NCI-H510A treated with DMSO at 0.1 percent for 48 hours (cell line): ENCODE measurements around the gene TTC7B.
"Not testable (repeated sequence)": the region's sequence is repeated elsewhere in the genome, so short reads cannot be mapped to it uniquely, and the experiment has no call there.

ENCODE experiments used
- DNase-seq: peaks from one replicate; lab custom pipeline; 2025; lab: John Stamatoyannopoulos, UW

TTC7B gene

DNA sequence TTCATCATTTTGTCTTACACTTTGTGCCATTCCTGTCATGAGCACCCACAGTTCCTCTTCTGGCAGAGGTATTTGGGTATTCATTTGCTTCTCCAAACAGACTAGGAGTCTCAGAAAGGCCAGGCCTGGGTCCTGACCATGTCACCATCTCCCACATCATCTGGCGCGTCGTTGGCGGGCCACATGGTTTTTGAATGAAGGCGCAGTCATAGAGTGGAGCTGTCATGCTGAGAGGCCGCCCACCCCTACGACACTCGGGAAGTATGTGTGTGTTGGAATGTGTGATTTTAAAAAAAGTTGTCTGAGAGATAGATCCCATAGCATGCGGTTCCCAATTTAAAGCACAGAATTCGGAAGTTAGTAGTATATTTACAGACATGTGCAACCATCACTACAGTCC is 15.6 kb upstream of the TTC7B start:
- DNase-seq, result no peak

DNA sequence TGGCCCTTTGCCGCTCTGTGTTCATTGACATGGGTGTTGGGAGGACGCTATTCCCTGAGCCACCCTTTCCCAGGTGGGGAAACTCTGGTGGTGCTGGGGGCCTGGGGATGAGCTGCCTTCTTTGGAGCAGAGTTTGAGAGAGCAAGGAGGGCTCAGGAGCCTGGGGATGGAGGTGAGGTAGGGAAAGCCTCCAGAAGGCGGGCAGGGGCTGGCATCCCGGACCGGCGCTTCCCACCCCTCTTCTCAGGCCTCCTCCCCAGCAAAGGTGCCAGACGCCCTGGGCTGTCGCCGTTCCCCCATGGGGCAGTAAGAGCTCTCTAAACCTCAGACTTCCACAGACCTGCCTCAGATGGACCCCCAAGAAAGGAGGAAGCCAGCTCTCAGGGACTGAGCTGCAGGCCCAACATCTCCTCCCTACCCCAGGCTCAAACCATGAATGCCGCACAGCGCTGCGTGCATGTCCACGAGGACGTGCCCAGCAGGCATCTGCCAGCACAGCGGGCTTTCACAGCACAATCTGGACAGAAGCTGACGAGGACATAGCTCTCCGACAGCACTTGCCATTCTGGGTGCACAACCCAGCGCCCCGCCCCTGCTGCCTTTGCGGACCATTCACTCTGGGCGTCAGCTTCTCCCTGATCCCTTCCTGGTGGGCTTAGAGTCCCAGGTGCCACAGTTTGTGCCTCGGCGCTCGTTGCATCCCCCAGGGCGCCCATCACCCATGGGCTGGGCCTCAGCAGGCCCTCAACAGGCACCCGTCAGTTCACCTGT is 14.9 kb upstream of the TTC7B start:
- DNase-seq, result no peak

DNA sequence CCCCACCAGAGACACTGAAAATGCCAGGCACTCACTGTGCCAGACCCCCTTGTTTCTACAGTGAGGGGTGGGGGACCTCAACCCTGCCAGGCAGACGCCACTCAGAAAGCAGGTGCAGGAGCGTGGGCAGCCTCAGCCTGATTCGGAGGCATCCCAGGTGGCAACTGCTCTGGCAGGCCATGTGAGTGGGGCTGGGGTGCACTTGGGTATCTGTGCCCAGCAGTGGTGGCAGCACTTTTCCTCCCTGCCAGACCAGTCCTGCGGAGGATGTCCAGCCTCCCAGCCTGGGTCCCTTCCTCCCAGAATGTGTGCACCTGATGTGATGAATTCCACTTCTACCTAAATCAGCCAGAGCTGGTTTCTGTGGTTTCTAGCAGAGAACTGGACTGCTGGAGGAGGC is 13.4 kb upstream of the TTC7B start:
- no peak for DNase-seq

DNA sequence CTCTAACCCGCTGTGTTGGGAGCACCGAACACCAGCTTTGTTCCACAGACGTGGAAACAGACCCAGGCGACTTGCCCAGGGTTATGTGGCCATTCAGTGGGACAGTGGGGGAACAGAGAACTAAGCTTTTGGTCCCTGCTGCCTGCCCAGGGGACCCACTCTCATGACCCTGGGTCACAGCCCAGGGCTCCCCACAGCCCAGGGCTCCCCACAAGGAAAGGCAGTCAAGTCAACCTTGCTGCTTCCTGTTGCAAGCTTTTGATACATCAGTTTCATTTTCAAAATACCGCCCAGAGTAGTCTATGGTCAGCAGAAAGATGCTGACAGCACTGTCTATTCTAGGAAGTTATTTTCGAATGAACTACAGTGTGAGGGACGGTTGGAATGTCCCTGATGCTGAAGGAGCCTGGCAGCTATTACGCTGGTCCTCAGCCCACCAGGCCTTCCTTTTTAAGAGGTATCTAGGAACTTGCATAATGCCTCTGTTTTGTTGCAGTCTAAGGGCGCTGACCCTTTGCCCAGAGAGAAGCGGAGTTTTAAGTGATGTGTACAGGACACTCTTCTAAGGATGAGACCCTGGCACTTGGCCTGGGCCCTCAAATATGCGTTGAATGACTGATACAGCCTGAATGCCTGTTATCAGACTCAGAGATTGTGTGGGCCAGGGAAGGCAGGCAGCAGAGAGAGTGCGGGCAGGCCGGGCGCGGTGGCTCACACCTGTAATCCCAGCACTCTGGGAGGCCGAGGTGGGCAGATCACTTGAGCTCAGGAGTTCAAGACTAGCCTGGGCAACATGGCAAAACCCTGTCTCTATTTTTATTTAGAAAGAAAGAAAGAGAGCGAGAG is 12.6 kb upstream of the TTC7B start:
- no peak for DNase-seq

DNA sequence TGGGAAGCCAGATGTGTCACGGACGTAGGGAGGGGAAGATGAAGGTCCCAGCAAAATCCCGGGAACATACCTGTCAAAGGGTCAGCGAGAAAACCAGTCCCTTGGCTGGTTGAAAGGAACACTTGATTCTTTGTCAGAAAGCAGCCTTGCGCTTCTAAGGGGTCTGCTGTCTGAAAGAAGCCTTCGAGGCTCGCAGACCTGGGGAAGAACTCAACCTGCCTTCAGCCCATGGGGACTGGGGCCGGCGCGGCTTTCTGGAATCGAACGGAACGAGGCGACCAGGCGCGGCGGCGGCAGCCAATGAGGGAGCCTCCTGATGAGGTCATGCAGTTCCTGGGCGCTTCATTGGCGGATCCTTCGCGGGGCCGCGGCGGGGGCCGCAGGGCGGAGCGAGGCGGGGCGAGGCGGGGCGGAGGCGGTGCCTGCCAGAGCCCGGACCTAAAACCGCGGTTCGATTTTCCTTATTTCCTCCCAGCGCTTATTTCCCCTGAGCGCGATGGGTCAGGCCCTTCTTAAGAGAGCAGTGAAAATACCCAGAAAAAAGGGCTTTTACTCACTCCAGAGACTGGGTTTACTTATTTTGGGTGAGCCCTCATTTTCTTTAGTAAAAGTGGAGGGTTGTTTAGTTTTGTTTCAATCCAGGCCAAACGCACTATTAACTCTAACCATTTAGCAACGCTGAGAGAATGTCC is 11.8 kb upstream of the TTC7B start:
- DNase-seq, result peak; percentile 91

DNA sequence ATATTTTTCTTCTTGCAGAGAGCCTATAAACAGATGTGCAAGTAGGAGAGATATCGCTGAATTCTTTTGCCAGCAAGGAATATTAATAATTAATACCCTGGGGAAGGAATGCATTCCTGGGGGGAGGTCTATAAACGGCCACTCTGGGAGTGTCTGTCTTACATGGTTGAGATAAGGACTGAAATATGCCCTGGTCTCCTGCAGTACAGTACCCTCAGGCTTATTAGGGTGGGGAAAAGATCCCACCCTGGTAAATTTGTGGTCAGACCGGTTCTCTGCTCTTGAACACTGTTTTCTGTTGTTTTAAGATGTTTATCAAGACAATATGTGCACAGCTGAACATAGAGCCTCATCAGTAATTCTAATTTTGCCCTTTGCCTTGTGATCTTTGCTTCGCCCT is 7.3 kb upstream of the TTC7B start:
- DNase-seq, result not testable (repeated sequence)

DNA sequence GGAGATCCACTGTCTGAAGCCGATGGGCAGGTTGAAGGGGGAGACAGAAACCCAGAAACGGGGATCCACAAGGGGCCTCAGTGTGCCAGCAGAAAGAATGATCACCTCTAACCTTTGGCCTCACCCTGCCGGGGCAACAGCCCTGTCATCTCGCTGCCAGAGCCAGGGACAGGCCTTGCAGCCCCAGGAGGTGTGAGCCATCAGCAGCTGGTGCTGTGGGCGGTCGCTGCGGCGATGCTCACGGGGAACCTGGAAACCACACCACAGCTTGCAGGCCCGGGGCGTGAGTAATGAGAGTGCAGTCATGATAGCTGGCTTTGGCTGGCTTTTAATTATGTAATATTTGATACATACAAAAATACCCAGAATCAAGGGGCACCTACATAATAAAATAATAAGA is 4.7 kb upstream of the TTC7B start:
- DNase-seq, result no peak

DNA sequence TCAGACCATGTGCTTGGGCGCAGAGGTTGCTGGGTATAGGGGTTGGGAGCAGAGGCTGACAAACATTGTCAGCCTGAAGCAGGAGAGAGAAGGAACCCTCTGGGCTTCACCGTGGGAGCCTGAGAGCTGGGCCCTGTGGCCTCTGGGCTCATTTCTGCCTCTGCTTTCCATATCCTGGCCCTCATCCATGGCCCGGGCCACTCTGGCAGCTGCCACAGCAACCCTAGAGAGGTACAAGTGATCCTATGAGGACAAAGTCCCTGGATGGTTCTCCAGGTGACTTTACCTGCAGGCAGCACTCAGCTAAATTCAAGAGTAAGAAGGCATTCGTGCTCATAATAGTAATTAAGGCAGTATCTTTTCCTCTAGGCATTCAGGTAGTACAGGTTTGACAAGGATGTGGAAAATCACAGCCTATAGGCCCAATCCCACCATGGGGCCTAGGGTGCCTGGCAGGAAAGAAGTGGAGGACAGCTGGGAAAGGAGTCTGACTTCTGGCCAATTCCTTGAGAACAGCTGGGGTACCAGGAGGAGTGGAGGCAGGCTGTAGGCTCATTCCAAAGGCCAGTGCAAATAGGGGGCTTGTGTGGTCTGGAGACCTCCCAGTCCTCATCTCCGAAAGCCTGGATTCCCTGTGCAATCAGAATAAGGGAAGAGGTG is 3.6 kb upstream of the TTC7B start:
- DNase-seq, result no peak

DNA sequence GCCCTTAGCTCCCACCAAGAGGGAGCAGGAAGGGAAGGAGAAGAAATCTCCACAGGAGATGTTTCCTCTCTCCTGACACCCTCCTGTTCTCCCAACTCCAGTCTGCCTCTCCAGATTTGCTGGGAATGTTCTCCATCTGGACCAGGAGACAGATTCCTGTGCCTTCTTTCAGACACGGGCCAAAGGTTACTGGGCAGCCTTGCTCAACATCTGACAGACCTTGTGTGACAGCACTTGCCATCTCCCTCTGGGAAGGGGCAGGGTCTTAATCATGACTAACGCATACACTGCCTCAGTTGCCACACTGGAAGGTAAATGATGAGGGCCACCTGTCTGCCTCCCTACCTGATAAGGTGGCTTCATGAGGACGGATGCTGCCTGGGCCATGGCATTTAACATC is 2.5 kb upstream of the TTC7B start:
- no peak for DNase-seq

DNA sequence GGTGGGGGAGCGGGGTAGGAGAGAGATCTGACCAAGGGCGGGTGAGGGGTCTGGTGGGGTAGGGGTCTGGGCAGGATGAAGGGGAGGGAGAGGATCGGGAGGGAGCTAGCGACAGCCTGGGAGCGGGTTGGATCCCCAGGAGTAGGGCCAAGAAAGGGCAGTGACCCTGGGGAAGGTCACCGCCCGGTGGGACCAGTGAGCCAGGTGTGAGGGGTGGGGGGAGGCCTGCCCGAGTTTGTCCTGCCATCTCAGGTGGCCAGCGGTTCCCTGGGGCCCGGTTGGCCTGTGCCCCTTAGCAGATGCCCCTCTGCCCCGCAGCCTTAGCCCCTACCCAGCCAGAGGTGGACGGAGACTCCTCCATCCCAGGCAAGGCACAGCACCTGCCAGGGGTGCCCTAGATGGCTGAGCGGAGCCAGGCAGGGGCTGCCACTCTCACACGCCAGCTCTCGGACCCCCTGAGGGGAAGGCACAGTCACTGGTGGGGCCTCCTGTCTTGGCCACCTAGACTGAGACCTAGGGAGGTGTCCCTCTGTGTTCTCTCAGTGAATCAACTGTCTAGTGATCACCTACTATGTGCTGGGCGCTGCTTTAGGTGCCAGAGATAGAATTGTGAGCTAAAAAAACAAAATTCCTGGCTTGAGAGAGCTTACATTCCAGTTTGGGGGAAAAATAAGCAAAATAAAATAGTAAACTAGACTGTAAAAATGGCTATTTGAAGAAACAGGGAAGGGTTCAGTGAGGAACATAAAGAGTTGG is 629 bp upstream of the TTC7B start:
- no peak for DNase-seq

DNA sequence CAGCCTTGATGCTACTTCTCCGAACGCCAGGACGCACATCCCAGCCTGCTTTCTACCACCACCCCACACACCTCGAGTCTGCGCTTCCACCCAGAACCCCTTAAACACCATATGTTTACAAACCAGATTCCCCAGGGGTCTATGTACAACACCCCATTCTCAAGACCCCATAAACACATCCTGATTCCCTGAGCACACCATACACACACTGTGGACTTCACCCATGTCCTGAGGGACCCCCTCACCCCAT is 733 bp downstream of the TTC7B start:
- DNase-seq, result no peak

DNA sequence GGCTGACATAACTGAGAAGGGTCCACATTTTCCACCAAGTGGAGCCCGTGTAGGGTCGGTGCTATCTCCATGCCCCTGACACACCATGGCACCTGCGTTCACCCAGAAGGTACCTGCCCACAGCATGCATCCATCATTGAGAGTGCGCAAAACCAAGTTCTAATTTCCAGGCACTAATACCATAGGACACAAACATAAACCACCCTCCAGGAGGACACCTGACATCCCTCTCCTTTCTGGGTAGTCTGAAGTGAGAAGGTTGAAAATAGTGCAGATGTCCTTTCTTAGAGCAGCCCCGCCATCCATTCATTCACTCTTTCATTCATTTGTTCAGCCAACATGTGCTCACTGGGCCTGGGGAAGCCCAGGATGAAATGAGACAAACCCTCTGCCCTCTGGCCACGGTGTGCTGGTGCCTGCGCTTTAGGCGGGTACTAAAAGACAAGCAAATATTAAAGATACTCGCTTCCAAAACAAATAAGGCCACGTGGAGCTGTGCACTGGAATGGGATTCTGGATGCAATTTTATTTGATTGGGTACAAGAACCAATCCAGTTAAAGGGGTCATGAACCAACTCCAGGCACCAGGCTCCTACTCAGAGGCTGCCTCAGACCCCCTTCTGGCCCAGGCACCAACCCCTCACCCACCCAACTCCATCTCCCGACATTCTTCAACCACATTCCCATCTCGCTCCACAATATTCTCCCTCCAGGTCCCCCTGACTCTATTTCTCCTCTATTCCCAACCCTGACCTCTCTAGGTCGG is 1.2 kb downstream of the TTC7B start:
- DNase-seq, result no peak

DNA sequence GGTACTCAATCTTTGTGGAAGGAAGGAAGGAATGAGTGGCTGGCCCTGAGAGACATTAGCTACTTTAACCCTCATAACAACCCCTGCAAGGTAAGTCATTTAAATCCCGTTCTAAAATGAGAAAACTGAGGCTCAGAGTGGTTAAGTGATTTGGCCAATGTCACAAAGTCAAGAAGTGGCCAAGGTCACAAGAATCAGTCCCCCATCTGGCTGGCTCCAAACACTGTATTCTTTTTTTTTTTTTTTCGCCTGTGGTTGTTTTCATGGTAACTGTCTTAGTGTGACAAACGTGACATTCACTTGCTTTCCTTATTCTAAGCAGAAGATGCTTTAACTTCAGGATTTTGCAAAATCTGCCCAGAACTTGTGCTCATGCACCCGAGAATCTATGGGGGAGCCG is 2.8 kb downstream of the TTC7B start:
- no peak for DNase-seq

DNA sequence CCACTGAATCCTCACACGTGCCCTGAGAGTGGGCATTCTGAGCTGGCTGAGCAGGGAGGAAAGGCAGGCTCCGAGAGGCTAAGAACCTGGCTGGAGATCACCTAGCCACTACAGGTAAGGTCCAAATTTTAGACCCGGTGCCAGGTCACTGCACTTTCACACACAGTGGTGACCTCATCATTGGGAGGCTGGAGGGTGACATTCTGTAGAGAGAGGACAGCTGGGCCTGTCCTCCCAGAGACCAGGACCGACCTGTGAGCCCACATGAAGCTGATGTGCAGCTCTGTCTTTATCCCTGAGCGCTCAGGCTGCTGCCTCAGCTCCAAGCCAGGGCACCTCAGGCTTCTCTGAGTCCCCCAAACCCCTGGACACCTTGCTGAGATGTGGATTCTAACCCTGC is 4.1 kb downstream of the TTC7B start:
- no peak for DNase-seq

DNA sequence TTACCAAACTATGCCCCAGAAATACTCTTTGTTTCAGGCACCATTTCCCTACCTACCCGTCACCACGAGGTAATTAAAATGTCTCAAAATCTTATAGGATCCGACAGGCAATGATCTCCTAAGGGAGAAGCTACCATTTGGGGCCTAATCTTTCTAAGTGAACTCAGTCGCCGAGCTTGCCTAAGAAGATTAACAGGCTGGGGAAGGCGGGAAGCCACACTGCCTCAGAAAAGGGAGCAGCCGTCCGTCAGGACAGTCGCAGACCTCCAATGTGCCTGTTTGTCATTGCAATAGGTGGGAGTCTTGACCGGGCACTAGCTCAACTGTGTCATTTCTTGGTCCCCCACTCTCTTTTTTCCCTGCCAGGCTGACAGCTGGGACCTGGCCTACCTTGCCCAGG is 4.6 kb downstream of the TTC7B start:
- no peak for DNase-seq

DNA sequence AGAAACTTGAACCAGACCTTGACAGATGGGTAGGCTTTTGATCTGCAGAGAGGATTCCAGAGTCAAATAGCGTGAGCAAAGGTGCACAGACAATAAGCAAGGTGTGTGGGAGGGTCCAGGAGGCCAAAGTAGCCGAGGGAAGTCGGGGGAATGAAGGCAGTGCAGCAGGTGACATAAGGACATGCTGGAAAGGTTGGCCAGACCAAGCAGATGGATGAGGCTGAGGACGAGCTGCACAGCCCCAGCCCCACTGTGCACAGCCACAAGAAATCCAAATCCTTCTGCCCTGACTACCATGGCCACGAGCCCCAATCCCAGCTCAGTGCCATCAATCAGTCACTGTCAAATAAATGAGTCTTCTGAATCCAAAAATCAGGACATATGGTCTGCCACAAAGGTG is 5.4 kb downstream of the TTC7B start:
- DNase-seq, result no peak

DNA sequence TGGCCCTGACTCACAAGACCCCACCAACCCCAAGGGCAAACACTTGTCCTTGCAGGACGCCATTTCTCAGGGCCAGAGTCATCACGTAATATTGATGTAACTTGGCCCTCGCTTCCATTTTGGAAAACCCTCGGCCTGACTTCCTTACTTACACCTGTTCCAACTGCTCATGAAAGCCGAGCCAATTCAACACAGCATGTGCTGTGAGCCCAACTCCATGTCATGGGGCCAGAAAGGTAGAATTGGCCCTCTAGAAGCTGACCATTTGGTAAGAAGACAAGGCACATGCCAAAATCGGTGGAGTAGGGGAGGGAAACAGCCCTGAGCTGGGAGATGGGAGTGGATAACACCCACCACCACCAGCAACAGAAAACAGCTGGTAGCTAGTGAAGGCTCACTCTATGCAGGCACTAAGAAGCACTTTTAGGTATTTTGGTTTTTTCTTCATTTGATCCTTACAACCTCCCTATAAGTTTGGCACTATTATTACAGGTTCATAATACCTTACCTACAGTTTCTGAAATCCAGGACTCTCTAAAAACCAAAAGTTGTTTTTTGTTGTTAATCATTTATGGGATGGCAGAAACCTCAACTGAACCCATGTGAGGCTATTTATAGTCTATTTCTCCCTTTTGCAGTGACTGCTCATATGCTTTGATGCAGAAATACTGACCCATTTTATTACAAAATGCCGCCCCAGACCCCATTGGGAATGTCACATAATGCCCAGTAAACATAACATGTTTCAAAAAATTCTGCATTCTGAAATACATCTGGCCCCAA is 6.5 kb downstream of the TTC7B start:
- no peak for DNase-seq

DNA sequence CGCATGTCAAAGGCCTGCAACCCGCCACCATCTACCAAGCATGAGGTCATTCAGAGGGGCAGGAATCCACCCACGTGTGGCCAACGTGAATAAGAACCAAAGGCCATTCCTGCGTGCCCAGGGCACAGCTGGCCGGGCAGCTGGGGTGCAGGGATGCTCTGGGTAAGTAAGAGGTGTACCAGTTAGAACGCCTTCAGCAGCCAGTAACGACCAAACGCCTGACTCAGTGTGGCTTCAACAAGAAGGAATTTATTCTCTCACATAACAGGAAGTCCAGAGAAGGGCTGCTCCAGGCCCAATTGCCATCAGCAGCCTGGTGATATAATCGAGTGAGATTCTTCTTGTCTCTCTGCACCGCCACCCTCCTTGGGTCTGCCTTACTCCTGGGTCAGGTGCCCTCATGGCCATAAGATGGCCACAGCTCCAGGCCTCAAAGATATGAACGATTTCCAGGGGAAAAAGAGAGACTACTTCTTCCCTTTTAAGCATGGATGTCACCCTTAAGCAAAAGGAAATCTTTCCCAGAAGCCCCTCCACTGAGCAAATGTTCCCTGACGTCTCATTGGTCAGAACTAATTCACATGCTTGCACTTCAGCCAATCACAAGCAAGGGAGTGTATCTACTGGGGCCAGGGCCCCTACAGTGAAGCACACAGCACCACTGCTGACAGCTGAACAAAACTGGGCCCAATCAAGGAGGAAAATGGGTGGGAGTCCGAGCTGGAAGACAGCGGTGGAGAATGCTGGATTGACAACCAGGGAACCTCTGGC is 7.3 kb downstream of the TTC7B start:
- DNase-seq, result no peak

DNA sequence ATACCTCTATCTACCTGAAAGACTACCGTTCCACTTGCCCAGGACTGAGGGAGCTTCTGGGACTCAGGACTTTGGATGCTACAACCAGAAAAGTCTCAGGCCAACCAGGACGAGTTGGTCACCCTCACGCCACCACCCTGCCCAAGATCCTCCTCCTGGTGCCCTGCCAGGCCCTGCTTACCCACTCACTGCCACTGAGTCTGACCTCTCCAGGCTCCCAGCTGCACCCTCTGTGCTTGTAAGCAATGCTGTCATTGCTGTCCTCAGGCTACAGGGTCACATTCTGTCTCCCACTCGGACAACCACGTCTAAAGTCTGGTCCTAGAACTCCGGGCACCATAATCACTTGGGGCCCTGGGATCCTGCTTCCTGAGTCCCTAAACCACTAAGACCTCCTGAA is 9.2 kb downstream of the TTC7B start:
- no peak for DNase-seq
